ENCODE results near the gene DCST2. TPM values are rescaled to one million over a fixed set of nuclear protein-coding genes. Genes with fewer than 3 reads are reported as not detected.

The DCST2 gene
- total RNA-seq, 4 donors from 2014 or later: 0.35 to 0.54 TPM; not detected in 2

GRCh38 chr1:155044365-155044764 lies 10.8 kb upstream of the DCST2 start:
- H3K27ac ChIP-seq: peak overlapping the region in 1 of 4 donors; percentile 23
- peaks cover 0 to 13% (median 3%) of the 10 kb centered on the region in 3 donors for H3K4me1 ChIP-seq
- 76 to 98% methylated on average over 5 to 6 of the region's 6 CpGs for WGBS, 2 donors (ENCODE audit: low coverage in 1 of 2)
- no peak for TF ChIP-seq POLR2A (IDR thresholded peaks at IDR 0.05)
- TF ChIP-seq, protein P1, sequence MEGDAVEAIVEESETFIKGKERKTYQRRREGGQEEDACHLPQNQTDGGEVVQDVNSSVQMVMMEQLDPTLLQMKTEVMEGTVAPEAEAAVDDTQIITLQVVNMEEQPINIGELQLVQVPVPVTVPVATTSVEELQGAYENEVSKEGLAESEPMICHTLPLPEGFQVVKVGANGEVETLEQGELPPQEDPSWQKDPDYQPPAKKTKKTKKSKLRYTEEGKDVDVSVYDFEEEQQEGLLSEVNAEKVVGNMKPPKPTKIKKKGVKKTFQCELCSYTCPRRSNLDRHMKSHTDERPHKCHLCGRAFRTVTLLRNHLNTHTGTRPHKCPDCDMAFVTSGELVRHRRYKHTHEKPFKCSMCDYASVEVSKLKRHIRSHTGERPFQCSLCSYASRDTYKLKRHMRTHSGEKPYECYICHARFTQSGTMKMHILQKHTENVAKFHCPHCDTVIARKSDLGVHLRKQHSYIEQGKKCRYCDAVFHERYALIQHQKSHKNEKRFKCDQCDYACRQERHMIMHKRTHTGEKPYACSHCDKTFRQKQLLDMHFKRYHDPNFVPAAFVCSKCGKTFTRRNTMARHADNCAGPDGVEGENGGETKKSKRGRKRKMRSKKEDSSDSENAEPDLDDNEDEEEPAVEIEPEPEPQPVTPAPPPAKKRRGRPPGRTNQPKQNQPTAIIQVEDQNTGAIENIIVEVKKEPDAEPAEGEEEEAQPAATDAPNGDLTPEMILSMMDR (IDR thresholded peaks at IDR 0.05): no peak
- no peak for TF ChIP-seq POLR2AphosphoS5 (IDR thresholded peaks at IDR 0.05)
- TF ChIP-seq EP300 (IDR thresholded peaks at IDR 0.05): no peak
- H3K9me3 ChIP-seq: no peaks in the 10 kb centered on the region
- no peaks in the 10 kb centered on the region for H3K27me3 ChIP-seq
- H3K36me3 ChIP-seq: no peaks in the 10 kb centered on the region
- H3K4me3 ChIP-seq: no peak overlapping the region
- no peak for ATAC-seq

GRCh38 chr1:155043793-155044192 lies 10.2 kb upstream of the DCST2 start:
- H3K36me3 ChIP-seq: no peaks in the 10 kb centered on the region
- H3K27me3 ChIP-seq: no peaks in the 10 kb centered on the region
- H3K4me1 ChIP-seq: peaks cover 0 to 13% (median 5%) of the 10 kb centered on the region in 3 donors
- H3K9me3 ChIP-seq: no peaks in the 10 kb centered on the region
- H3K4me3 ChIP-seq: no peak overlapping the region
- ATAC-seq: no peak
- no peak overlapping the region for H3K27ac ChIP-seq
- 40 to 71% methylated on average over 1 of the region's 3 CpGs for WGBS, 2 donors (ENCODE audit: low coverage in 1 of 2)
- TF ChIP-seq POLR2A (IDR thresholded peaks at IDR 0.05) (no peak), POLR2AphosphoS5 (IDR thresholded peaks at IDR 0.05) (no peak), EP300 (IDR thresholded peaks at IDR 0.05) (no peak)
- TF ChIP-seq, protein P1 (IDR thresholded peaks at IDR 0.05): no peak

GRCh38 chr1:155043301-155043702 lies 9.7 kb upstream of the DCST2 start:
- peaks cover 0 to 18% (median 5%) of the 10 kb centered on the region in 3 donors for H3K4me1 ChIP-seq
- H3K4me3 ChIP-seq: no peak overlapping the region
- no peak for TF ChIP-seq EP300 (IDR thresholded peaks at IDR 0.05)
- TF ChIP-seq POLR2AphosphoS5 (IDR thresholded peaks at IDR 0.05): no peak
- TF ChIP-seq, protein P1 (IDR thresholded peaks at IDR 0.05): no peak
- no peak overlapping the region for H3K27ac ChIP-seq
- H3K36me3 ChIP-seq: no peaks in the 10 kb centered on the region
- ATAC-seq: no peak
- H3K9me3 ChIP-seq: no peaks in the 10 kb centered on the region
- 69% methylated on average over 9 to 10 of the region's 12 CpGs for WGBS, 2 donors (ENCODE audit: low coverage in 1 of 2)
- H3K27me3 ChIP-seq: no peaks in the 10 kb centered on the region

GRCh38 chr1:155042789-155043188 lies 9.2 kb upstream of the DCST2 start:
- TF ChIP-seq POLR2AphosphoS5 (IDR thresholded peaks at IDR 0.05) (no peak), POLR2A (IDR thresholded peaks at IDR 0.05) (no peak)
- Histone ChIP-seq H3K27ac (no peak overlapping the region), H3K4me1 (peaks cover 0 to 19% (median 5%) of the 10 kb centered on the region in 3 donors), H3K4me3 (no peak overlapping the region), H3K27me3 (no peaks in the 10 kb centered on the region), H3K36me3 (no peaks in the 10 kb centered on the region), H3K9me3 (no peaks in the 10 kb centered on the region)
- no peak for ATAC-seq
- 81 to 87% methylated on average over 4 to 5 of the region's 5 CpGs for WGBS, 2 donors (ENCODE audit: low coverage in 1 of 2)

- H3K27ac ChIP-seq: no peak overlapping the region
- ATAC-seq: no peak
- H3K4me1 ChIP-seq: peaks cover 0 to 19% (median 5%) of the 10 kb centered on the region in 3 donors
- TF ChIP-seq POLR2A (IDR thresholded peaks at IDR 0.05): no peak
- TF ChIP-seq POLR2AphosphoS5 (IDR thresholded peaks at IDR 0.05): no peak
- TF ChIP-seq, protein P1 (IDR thresholded peaks at IDR 0.05): no peak
- no peaks in the 10 kb centered on the region for H3K9me3 ChIP-seq
- H3K4me3 ChIP-seq: no peak overlapping the region
- H3K36me3 ChIP-seq: no peaks in the 10 kb centered on the region
- 84 to 98% methylated on average over 8 to 13 of the region's 14 CpGs for WGBS, 2 donors (ENCODE audit: low coverage in 1 of 2)
- no peaks in the 10 kb centered on the region for H3K27me3 ChIP-seq
Observed at GRCh38 chr1:155040358-155041093, 6.9 kb upstream of the DCST2 start.
